GM19025 (cell line): Measurements from ENCODE around the gene ORAI1.
"Not testable (repeated sequence)": the region's sequence is repeated elsewhere in the genome, so short reads cannot be mapped to it uniquely, and the experiment has no call there.

Experiments
- ATAC-seq: cut with Tn5 transposase; IDR thresholded peaks from one replicate; pipeline ENCODE4 v1.9.1; 2021; ENCODE audit warnings: mild to moderate bottlenecking, low read depth, moderate library complexity; ENCODE audit not compliant: unreplicated experiment

ORAI1 gene

GRCh38 chr12:121626087-121626852 lies at the start of gene ORAI1:
Gene ORAI1, plus strand, starts transcription at chr12:121626530.
- peak; percentile 74 for ATAC-seq

GRCh38 chr12:121576851-121577391 lies 49.4 kb upstream of the ORAI1 start:
- ATAC-seq, result no peak

GRCh38 chr12:121577443-121578180 lies 48.7 kb upstream of the ORAI1 start:
- ATAC-seq, result no peak

- no peak for ATAC-seq
Measured at GRCh38 chr12:121578230-121579189, 47.8 kb upstream of the ORAI1 start.

GRCh38 chr12:121579190-121579791 lies 47.0 kb upstream of the ORAI1 start:
- ATAC-seq, result no peak

- no peak for ATAC-seq
Measured at GRCh38 chr12:121579981-121580868, 46.1 kb upstream of the ORAI1 start.

GRCh38 chr12:121580959-121581685 lies 45.2 kb upstream of the ORAI1 start, which contains the start of gene KDM2B:
Gene KDM2B, minus strand, starts transcription at chr12:121581023. Its CDS starts 112 bp downstream, at chr12:121580911.
- no peak for ATAC-seq

GRCh38 chr12:121581686-121582429 lies 44.5 kb upstream of the ORAI1 start:
- ATAC-seq, result no peak

GRCh38 chr12:121582583-121583333 lies 43.6 kb upstream of the ORAI1 start:
- no peak for ATAC-seq

GRCh38 chr12:121583334-121583661 lies 43.0 kb upstream of the ORAI1 start:
- not testable (repeated sequence) for ATAC-seq

GRCh38 chr12:121584885-121585284 lies 41.4 kb upstream of the ORAI1 start:
- ATAC-seq, result not testable (repeated sequence)

GRCh38 chr12:121590476-121591143 lies 35.7 kb upstream of the ORAI1 start:
- ATAC-seq, result peak; percentile 47

GRCh38 chr12:121592320-121592719 lies 34.0 kb upstream of the ORAI1 start:
- no peak for ATAC-seq

GRCh38 chr12:121595520-121595919 lies 30.8 kb upstream of the ORAI1 start:
- no peak for ATAC-seq

- ATAC-seq, result no peak
Measured at GRCh38 chr12:121596526-121596925, 29.8 kb upstream of the ORAI1 start.

- ATAC-seq, result no peak
Measured at GRCh38 chr12:121600702-121601336, 25.5 kb upstream of the ORAI1 start.
